Measurements from ENCODE around the gene CELF6.

Gene CELF6

GRCh38 chr15:72319985-72320671 is at the start of gene CELF6:
CELF6 (minus strand) TSS chr15:72320157; CDS start chr15:72319874, 283 bp downstream.
- peak; percentile 47 for DNase-seq (ENCODE audit: low spot score)

- DNase-seq (ENCODE audit: low spot score), result no peak
Measured at GRCh38 chr15:72368899-72369298, 48.9 kb upstream of the CELF6 start.

DNA sequence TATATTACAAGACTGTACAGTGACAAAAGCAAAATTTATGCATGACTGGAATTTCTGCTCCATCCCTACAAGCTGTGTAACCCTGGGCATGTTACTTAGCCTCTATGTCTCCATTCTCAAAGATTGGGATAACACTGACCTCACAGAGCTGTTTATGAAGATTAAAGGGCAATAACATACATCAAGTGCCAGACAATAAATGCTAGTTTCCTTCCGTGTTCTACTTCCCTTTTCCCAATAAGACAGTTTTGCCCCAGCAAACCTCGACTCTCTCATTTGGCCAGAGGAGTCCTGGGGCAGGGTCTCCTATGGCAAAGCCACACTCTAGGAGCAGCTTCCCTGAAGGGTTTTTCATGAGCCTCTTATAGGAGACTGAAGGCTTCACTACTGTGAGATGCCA is 48.4 kb upstream of the CELF6 start:
- no peak for DNase-seq (ENCODE audit: low spot score)

- DNase-seq (ENCODE audit: low spot score), result no peak
Measured at GRCh38 chr15:72365844-72366243, 45.9 kb upstream of the CELF6 start.

GRCh38 chr15:72361176-72361575 is 41.2 kb upstream of the CELF6 start:
- no peak for DNase-seq (ENCODE audit: low spot score)

- DNase-seq (ENCODE audit: low spot score), result no peak
Measured at GRCh38 chr15:72358650-72359171, 38.8 kb upstream of the CELF6 start.

GRCh38 chr15:72358121-72358520 is 38.2 kb upstream of the CELF6 start:
- DNase-seq (ENCODE audit: low spot score), result no peak

DNA sequence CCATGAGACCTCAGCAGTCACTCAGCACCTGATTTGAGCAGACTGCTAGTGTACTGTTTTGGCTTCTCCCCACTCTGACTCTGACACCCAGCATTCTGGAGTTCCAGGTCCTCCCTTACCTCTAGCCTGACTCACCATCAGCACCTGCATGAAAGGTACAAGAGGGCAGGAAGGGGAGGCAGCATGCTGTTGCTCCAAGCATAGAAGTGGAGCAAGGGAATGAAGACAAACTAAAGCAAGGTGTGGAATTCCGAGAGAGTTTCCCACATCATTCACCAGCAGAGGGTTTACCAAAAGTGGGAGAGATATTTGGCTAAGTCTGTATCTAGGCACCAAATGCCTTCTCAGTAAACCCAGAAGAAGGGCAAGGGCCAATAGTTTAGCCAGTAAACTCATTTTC is 34.5 kb upstream of the CELF6 start:
- no peak for DNase-seq (ENCODE audit: low spot score)

DNA sequence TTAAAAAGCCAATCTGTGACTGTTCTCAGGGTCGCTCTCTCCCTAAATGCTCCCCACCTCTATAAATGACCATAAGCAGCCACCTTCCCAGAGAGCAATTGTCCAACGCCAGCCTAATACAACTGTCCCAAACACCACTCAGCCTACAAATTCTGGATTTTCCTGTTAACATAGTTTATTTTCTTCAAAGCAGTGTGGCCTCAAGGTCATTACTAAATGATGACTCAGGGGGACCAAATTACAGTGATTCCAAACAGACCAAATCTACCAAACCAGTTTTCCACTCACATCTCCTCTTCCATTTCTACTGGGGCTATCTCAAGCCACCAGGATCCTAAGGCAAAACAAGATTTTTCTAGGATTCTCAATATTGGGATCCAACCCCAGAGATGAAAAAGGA is 33.3 kb upstream of the CELF6 start:
- no peak for DNase-seq (ENCODE audit: low spot score)

- no peak for DNase-seq (ENCODE audit: low spot score)
Measured at GRCh38 chr15:72345806-72346205, 25.8 kb upstream of the CELF6 start.

DNA sequence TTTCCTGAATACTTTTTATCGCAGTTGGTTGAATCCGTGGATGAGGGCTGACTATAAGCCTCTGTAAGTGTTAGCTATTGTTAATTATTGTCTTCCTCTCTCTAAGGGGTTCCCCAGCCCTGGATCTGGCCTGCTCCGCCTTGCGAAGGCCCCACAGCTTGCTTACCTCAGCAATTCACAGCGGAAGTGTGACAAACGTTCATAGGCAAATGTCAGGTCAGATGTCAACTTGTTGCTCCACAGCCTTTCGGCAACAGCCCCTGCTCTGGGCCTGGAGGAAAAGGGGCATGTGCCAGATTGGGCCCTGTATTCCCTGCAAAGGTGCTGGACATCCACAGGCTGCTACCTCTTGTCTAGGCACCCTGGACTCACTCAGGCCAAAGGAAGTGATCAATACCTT is 25.3 kb upstream of the CELF6 start:
- DNase-seq (ENCODE audit: low spot score), result no peak

- no peak for DNase-seq (ENCODE audit: low spot score)
Measured at GRCh38 chr15:72344602-72345001, 24.6 kb upstream of the CELF6 start.

DNA sequence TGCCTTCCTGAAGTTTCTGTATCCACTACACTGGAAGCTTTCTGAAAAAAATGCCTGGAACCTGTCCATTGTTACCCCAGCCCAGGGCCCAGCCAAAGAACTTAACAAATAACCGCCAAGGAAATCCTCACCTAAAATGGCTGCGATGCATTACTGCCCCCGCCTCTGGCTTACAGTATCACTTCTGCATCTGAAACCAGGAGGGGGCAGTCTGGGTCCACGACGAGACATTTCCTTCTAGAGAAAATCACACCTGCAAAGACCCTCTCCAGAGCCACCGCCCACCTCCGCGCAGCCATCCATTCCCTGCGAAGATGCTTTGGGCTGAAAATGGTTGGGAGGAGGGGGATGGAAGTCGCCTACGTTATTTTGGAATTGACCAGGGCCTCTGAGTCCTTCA is 22.4 kb upstream of the CELF6 start:
- peak; percentile 18 for DNase-seq (ENCODE audit: low spot score)

DNA sequence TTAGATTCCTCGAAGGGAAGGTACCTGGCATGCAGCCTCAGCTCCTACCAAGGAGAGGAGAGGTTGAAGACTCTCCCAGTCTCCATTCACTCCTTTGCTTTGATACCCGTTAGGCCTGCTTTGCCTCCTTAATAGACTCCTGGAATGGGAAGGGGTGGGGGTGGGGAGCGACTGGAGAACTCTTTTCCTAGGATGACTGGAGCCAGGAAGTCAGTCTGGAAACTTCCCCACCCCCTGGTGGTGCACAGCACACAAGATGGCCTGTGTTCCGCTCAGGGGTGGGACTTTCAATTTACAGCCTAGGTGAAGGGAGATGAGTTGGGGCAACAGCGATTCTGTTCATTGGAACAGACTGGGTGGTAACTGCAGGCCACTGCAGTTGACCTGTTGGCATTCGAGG is 21.4 kb upstream of the CELF6 start:
- no peak for DNase-seq (ENCODE audit: low spot score)

DNA sequence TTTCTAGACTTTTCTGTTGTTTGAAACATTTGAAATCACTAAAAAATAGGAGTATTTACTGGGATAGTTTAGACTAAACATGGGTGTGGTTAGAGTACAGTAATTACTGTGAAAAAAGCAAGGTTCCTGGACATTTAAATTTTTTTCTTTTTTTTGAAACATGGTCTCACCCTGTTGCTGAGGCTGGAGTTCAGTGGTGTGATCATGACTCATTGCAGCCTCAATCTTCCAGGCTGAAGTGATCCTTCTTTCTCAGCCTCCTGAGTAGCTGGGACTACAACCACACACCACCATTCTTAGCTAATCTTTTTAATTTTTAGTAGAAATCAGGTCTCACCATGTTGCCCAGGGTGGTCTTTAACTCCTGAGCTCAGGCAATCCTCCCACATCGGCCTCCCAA is 20.4 kb upstream of the CELF6 start:
- no peak for DNase-seq (ENCODE audit: low spot score)

DNA sequence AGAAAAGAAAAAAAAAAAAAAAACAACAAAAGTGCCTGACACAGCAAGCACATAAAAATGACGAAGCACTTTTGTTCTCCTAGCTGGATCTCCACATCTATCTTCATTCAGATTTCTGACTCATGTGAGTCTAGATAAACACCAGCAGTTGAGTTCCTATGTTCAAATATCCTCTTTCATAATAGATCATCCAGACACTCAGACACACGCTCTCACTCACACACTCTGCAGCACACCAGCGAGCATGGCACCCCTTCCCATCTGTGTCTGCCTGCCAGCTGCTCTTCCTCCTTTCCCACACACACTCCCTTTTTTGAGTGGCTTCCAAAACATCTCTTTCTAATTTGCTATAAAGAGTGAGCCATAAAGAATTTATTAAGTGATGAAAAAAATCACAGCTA is 19.8 kb upstream of the CELF6 start:
- DNase-seq (ENCODE audit: low spot score), result no peak

GRCh38 chr15:72338617-72339321 is 18.8 kb upstream of the CELF6 start:
- no peak for DNase-seq (ENCODE audit: low spot score)

- DNase-seq (ENCODE audit: low spot score), result no peak
Measured at GRCh38 chr15:72338148-72338547, 18.2 kb upstream of the CELF6 start.

GRCh38 chr15:72334842-72335241 is 14.9 kb upstream of the CELF6 start:
- no peak for DNase-seq (ENCODE audit: low spot score)

DNA sequence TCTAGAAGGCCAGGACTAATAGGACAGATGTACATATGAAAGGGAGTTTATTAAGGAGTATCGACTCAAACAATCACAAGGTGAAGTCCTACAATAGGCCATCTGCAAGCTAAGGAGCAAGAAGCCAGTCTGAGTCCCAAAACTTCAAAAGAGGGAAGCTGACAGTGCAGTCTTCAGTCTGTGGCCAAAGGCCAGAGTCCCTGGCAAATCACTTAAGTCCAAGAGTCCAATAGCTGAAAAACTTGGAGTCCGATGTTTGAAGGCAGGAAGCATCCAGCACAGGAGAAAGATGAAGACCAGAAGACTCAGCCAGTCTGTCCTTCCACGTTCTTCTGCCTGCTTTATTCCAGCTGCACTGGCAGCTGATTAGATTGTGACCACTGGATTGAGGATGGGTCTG is 11.1 kb upstream of the CELF6 start:
- no peak for DNase-seq (ENCODE audit: low spot score)

- no peak for DNase-seq (ENCODE audit: low spot score)
Measured at GRCh38 chr15:72323752-72324151, 3.8 kb upstream of the CELF6 start.

GRCh38 chr15:72319360-72319984 is 485 bp downstream of the CELF6 start:
- peak; percentile 24 for DNase-seq (ENCODE audit: low spot score)

DNA sequence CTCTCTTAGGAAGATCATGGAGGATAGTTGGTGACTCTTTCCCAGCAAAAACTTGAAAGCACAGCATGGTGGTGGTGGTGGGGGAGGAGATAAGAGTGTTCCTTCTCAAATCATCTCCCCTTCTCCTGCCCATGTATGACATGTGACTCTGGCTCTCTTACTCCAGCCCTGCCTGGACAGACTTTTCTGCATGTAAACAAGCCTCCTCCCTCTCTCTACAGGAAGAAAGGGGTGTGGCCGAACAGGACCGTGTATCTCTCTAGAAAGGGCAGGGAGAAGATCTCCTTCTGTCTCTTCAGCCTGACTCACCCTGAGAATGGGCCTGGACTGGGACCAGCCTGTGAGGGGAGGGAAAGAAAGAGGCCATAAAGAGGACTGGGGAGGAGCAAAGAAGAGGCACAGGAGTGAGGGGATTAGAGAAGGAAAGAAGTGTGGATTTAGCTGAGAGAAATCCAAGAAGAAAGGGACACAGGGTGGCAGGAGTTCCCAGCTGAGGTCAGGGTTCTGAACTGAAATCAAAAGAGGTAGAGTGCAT is 1.5 kb downstream of the CELF6 start:
- peak; percentile 33 for DNase-seq (ENCODE audit: low spot score)
